Measurements from ENCODE around the gene STOX2. TPM values are rescaled to one million over a fixed set of nuclear protein-coding genes. Genes with fewer than 3 reads are reported as not detected.

Gene STOX2
- total and polyA plus RNA-seq, 2 experiments from 2014 or later = 6.3 to 7.9 TPM

DNA sequence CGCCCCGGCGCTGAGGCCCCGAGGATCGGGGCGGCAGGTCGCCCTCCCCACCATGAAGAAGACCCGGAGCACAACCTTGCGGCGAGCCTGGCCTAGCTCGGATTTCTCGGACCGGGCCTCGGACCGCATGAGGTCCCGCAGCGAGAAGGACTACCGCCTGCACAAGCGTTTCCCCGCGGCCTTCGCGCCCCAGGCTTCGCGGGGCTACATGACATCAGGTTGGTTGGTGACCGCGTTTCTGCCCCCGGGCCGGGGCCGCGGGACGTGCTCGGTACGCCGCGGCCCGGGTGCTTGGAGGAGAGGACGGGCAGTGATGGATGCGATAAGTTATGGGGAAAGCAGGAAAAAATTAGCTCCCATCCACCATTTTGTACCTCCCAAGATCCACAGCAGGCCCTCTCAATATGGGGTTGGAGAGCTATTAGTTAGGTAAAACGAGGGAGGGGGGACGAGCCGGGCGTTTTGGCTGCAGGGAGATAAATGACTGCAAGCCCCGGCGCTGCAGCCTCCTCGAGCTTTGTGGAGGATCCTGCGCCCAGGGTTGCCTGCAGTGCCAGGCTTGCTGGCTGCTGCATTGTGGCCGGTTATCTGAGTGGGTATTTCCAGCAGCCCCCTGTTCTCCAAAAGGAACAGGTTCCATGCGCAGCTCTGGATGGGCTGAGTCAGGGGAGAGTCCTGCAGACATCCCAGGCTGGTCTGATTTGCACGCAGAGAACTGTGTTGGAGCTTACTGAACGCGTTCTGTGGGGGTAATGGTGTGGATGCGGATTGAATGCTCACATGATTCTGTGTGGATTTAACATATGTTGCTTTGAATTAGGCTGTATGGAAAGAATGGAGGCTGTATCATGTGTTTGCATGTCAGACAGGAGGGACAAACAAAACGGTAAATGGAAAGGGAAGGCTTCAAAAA lies 1.9 kb downstream of the STOX2 start:
- DNase-seq (ENCODE audit: low spot score) = peak; percentile 18
- 4% methylated on average over 54 of the region's 54 CpGs for WGBS (ENCODE audit: low lambda C conversion rate, missing lambda C conversion rate)
- Histone ChIP-seq H3K9me2 (replicated peaks; ENCODE audit: insufficient read depth) (no peaks in the 10 kb centered on the region), H3K9me3 (ENCODE audit: low read depth) (no peaks in the 10 kb centered on the region), H3K4me2 (peak overlapping the region; percentile 95), H3K79me2 (peaks cover 18% of the 10 kb centered on the region), H3K4me3 (peak overlapping the region; percentile 57), H3K4me1 (ENCODE audit: insufficient read depth) (no peaks in the 10 kb centered on the region), H4K20me1 (ENCODE audit: insufficient read depth, poor library complexity, severe bottlenecking) (no peaks in the 10 kb centered on the region), H3K27me3 (peaks cover 20% of the 10 kb centered on the region), H3K36me3 (replicated peaks; ENCODE audit: insufficient read depth, low read depth) (no peaks in the 10 kb centered on the region), H2AFZ (peak overlapping the region; percentile 61), H3K27ac (no peak overlapping the region)
- TF ChIP-seq EZH2 (IDR thresholded peaks at IDR 0.05; ENCODE audit: borderline replicate concordance) (peak; percentile 50), CTCF (IDR thresholded peaks at IDR 0.05; ENCODE audit: poor library complexity) (no peak)

DNA sequence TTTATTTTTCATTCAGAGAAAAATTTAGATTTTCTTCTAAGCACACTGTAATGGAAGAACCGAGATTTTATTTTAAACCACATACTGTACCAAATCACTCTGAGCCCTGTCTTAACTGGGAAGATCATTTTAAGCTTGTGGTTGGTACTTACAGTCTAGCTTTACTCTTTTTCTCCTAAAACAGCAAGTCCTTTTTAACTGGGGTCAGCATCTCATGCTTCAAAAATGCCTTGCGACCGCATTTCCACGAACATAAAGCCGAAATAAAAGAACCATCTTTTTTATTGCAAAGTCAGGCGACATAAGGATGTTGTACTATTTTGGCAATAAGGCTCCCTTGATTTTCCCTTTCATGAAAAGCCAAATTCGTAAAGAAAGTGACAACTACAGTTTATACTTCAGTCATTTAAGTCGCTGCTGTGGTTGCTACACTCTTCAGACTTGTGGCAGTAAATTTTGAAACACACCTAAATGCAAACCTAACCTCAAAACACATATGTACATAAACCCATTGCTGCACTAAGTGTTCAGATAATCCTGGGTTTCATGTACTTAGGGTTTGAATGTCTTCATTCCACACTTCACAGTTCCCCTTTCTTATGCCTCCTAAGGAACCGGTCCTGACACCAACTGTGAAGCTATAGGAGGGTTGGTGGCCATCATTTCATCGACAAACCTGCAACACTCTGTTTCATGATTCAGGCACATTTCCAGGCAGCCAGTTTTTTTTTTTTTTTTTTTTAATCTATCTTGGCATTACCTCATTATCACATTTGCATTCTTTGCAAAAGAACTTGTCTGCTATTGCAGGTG lies 3.0 kb downstream of the STOX2 start:
- Histone ChIP-seq H3K4me3 (no peak overlapping the region), H4K20me1 (ENCODE audit: insufficient read depth, poor library complexity, severe bottlenecking) (no peaks in the 10 kb centered on the region), H3K36me3 (replicated peaks; ENCODE audit: insufficient read depth, low read depth) (no peaks in the 10 kb centered on the region), H2AFZ (no peak overlapping the region), H3K4me1 (ENCODE audit: insufficient read depth) (no peaks in the 10 kb centered on the region), H3K27ac (no peak overlapping the region), H3K9me2 (replicated peaks; ENCODE audit: insufficient read depth) (no peaks in the 10 kb centered on the region), H3K79me2 (peaks cover 25% of the 10 kb centered on the region), H3K9me3 (ENCODE audit: low read depth) (no peaks in the 10 kb centered on the region), H3K4me2 (peak overlapping the region; percentile 95), H3K27me3 (peaks cover 20% of the 10 kb centered on the region)
- no peak for DNase-seq (ENCODE audit: low spot score)
- WGBS (ENCODE audit: low lambda C conversion rate, missing lambda C conversion rate) = 38% methylated on average over 10 of the region's 10 CpGs
- TF ChIP-seq EZH2phosphoT487 (IDR thresholded peaks at IDR 0.05; ENCODE audit: low read depth, severe bottlenecking, unreplicated experiment) = no peak
- no peak for TF ChIP-seq CTCF (IDR thresholded peaks at IDR 0.05; ENCODE audit: poor library complexity)
- no peak for TF ChIP-seq EZH2 (IDR thresholded peaks at IDR 0.05; ENCODE audit: borderline replicate concordance)

GRCh38 chr4:183909187-183909586 lies 4.1 kb downstream of the STOX2 start:
- no peak for DNase-seq (ENCODE audit: low spot score)
- no peaks in the 10 kb centered on the region for H3K9me2 ChIP-seq (replicated peaks; ENCODE audit: insufficient read depth)
- H3K4me1 ChIP-seq (ENCODE audit: insufficient read depth) = no peaks in the 10 kb centered on the region
- no peaks in the 10 kb centered on the region for H4K20me1 ChIP-seq (ENCODE audit: insufficient read depth, poor library complexity, severe bottlenecking)
- H3K27ac ChIP-seq = no peak overlapping the region
- peaks cover 29% of the 10 kb centered on the region for H3K79me2 ChIP-seq
- peak overlapping the region; percentile 95 for H3K4me2 ChIP-seq
- no peaks in the 10 kb centered on the region for H3K36me3 ChIP-seq (replicated peaks; ENCODE audit: insufficient read depth, low read depth)
- TF ChIP-seq EZH2phosphoT487 (IDR thresholded peaks at IDR 0.05; ENCODE audit: low read depth, severe bottlenecking, unreplicated experiment) (no peak), CTCF (IDR thresholded peaks at IDR 0.05; ENCODE audit: poor library complexity) (no peak), EZH2 (IDR thresholded peaks at IDR 0.05; ENCODE audit: borderline replicate concordance) (no peak)
- no peaks in the 10 kb centered on the region for H3K9me3 ChIP-seq (ENCODE audit: low read depth)
- peaks cover 20% of the 10 kb centered on the region for H3K27me3 ChIP-seq
- H3K4me3 ChIP-seq = no peak overlapping the region
- no peak overlapping the region for H2AFZ ChIP-seq
